HG02973 (cell line): Measurements from ENCODE around the gene SH2D3A.
A peak's percentile ranks its signal among the peaks of the same experiment; 100 is the strongest.
"Not testable (repeated sequence)": the region's sequence is repeated elsewhere in the genome, so short reads cannot be mapped to it uniquely, and the experiment has no call there.

Experiments used
- ATAC-seq: cut with Tn5 transposase; IDR thresholded peaks from one replicate; pipeline ENCODE4 v1.9.1; 2021; ENCODE audit warnings: moderate library complexity; ENCODE audit not compliant: unreplicated experiment

SH2D3A gene

GRCh38 chr19:6790194-6791128 is 23.2 kb upstream of the SH2D3A start:
- ATAC-seq = no peak

DNA sequence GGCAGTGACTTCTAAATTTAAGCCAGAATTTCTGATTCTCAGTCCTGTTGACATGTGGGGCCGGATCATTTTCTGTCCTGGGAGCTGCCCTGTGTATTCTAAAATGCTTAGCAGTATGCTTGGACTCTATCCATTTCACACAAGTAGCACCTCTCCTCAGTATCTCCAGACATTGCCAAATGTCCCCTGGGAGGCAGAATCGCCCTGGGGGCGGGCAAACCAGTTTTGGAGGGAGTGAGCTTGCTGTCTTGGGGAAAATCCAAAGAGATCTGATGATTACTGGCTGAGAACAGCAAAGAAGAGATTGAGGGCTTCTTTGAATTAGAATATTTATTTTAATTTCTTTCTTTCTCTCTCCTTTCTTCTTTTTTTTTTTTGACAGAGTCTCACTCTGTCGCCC is 21.7 kb upstream of the SH2D3A start:
- no peak for ATAC-seq

DNA sequence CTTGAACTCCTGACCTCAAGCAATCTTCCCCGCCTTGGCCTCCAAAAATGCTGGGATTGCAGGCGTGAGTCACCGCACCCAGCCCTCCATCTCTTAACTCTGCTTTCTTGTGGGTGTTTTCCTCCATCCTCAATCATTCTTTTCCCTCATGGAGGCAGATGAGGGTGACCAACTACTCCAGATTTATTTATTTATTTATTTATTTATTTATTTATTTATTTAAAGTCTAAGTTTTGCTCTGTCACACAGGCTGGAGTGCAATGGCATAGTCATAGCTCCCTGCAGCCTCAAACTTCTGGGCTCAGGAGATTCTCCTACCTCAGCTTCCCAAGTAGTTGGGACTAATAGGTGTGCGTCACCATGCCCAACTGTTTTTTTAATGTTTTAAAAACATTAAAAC is 20.2 kb upstream of the SH2D3A start:
- no peak for ATAC-seq

DNA sequence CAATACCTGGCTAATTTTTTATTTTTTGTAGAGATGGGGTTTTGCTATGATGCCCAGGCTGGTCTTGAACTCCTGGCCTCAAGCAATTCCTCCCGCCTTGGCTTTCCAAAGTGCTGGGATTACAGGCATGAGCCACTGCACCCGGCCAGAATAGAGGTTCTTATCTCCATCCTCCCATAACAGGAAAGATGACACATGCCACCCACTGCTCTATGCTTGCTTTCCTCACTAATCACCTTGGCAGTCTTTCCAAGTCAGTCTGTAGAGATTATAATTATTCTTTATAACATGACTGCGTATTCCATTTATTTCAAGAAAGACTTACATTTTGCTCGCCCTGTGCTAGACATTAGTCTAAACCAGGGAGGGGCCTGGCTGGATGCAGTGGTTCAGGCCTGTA is 12.0 kb upstream of the SH2D3A start:
- ATAC-seq = no peak

- ATAC-seq = no peak
These were observed 11.2 kb upstream of the SH2D3A start for GRCh38 chr19:6778386-6778785.

DNA sequence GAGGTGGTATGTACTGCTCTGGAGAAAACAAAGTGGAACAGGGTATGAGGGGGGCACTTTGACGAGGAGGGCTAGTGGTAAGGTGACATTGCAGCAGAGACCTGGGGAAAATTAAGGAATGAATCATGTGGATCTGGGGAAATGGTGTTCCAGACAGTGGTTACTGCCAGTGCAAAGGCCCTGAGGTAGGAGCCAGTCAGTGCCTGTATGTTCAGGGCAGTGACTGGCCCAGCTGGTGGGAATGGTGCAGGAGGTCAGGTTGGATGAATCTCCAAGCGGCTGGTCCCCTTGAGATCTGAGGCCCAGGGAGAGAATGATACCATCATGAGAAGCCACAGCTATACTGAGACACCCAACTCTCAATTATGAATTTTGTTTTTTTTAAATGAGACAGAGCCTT is 10.2 kb upstream of the SH2D3A start:
- ATAC-seq = no peak

DNA sequence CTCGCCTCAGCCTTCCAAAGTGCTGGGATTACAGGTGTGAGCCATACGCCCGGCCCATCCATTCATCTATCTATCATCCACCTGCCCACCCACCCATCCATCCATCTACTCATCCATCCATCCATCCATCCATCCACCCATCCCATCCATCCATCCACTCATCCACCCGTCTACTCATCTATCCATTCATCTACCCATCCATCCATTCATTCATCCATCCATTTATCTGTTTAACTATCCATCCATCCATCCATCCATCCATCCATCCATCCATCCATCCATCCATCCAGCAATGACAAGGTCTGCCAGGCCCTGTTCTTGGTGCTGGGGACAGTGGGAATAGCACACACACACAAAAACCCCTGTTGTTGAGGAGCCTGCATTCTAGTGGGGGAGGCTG is 9.8 kb upstream of the SH2D3A start:
- ATAC-seq = no peak

- ATAC-seq = not testable (repeated sequence)
These were observed 8.8 kb upstream of the SH2D3A start for GRCh38 chr19:6776045-6776444.

GRCh38 chr19:6774821-6775707 is 7.8 kb upstream of the SH2D3A start:
- ATAC-seq = no peak

GRCh38 chr19:6773323-6773931 is 6.2 kb upstream of the SH2D3A start:
- no peak for ATAC-seq

GRCh38 chr19:6772866-6773322 is 5.7 kb upstream of the SH2D3A start:
- no peak for ATAC-seq

- no peak for ATAC-seq
These were observed 5.0 kb upstream of the SH2D3A start, which contains the start of gene VAV1 for GRCh38 chr19:6772028-6772865. Gene VAV1, plus strand, starts transcription at chr19:6772708. Its CDS starts 100 bp downstream, at chr19:6772808.

GRCh38 chr19:6771648-6772027 is 4.4 kb upstream of the SH2D3A start:
- ATAC-seq = not testable (repeated sequence)

DNA sequence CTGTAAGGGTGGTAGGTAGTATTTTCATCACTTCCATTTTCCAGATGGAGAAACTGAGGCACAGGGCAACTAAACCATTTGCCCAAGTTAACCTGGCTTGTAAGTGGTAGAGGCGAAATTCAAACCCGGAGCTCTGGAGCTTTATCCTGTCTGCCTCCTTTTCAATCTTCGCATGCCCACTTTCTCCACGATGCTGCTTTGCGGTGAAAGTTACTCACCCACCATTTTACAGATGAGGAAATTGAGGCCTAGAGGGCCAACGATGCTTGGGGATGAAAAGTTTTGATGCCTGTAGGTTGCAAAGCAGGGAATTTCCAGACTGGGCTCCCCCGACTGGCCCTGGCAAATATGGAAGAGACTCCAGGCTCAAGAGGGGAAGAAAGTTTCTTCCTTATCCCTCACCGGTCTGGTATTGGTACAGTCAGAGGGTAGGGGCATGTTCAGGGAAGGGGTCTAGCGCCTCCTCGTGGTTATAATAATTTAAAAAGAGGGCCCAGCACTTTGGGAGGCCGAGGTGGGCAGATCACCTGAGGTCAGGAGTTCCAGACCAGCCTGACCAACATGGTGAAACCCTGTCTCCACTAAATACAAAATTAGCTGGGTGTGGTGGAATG is 1.9 kb upstream of the SH2D3A start:
- ATAC-seq = no peak

- ATAC-seq = no peak
These were observed 1.1 kb upstream of the SH2D3A start for GRCh38 chr19:6768236-6768785.

- ATAC-seq = peak; percentile 26
These were observed 216 bp downstream of the SH2D3A start for GRCh38 chr19:6767081-6767356.

DNA sequence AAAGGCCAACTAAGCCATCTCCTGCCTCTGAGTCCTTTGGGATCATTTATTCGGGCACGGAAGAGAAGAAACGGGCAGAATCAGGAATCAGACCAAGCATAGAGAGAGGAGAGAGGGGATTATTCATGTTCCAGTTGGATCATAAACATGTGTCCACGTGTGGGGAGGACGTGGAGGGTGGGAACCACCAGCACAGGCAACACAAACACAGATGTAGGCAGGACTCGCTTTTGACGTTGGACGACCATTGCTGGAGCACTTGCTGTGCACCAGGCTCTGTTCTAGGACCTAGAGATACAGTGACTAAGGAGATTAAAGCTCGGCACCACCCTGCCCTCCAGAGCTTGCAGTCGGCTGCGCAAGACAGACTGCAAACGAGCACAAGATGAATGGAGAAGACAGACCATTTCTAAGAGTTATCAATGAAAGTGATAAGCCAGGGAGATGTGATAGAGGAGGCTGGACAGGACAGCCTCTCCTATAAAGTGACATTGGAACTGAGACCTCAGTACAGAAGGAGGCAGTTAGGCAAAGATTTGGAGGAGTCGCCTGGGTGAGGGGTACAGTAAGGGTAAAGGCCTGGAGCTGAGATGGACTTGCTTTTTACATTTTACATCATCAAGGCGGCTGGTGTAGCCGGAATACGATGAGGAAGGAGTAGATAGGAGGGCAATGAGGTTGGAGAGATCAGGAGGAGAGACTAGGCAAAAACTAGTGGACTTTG is 716 bp downstream of the SH2D3A start:
- ATAC-seq = no peak

GRCh38 chr19:6765738-6766356 is 1.4 kb downstream of the SH2D3A start:
- ATAC-seq = no peak
